IPS DF 19.7 (cell line): ENCODE data around the gene PGA3.
"Not testable (repeated sequence)": the region's sequence is repeated elsewhere in the genome, so short reads cannot be mapped to it uniquely, and the experiment has no call there.

ENCODE experiments used
- DNase-seq: peaks from one replicate; pipeline ENCODE4 v3.0.0-alpha.2; 2013; ENCODE audit warnings: low read depth, low spot score

The PGA3 gene

DNA sequence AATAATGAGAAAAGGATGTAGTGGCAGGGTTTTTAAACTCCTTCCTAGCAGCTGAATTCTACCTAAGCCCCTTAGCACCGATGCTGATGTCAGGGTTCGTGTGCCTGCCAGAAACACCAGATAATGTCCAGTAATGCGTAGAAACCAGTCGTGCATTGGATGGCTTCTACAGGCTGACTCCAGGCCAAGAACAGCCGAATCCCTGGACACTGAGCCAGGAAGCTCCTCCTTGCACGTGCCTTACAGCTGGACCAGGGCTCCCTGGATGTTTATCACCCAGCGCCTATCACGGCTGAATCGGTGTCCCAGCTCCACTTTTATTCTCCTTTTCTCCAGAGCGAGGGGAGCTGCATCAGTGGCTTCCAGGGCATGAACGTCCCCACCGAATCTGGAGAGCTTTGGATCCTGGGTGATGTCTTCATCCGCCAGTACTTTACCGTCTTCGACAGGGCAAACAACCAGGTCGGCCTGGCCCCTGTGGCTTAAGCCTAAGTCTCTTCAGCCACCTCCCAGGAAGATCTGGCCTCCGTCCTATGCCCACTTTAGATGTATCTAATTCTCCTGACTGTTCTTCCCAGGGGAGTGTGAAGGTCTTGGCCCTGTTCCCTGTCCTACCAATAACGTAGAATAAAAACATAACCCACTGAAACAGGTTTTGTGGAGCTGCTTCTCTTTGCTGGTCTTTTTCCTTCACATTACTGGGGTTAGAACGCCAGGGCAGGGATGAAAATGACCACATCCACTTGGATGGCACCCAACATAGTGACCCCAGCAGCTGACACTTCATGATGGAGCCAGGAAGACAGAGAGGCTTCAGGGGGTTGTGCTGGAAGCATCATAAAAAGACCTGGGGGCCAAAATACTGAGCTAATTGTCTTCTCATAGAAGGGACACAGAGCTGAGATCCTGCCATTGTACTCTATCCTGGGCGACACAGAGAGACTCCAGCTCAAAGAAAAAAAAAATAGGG is 47.8 kb downstream of the PGA3 start:
- DNase-seq = not testable (repeated sequence)

DNA sequence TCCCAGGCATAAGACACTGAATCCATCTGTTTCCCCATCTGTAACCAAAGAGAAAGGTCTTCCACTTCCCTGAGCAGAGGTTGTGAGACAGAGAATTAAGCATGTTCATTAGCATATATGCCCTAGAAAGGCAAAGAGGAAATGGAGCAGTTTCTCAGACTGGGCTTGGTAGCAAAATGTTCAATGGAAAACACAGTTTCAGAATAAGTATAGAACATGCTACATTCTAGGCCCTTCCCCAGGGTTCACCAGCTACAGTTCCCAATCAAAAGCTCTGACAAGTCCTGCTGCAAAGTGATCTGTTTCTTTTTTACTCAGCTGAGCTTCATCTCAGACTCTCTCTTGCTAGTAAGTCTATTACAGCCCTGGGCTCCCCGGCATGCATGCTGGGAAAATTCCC is 49.0 kb downstream of the PGA3 start:
- DNase-seq = not testable (repeated sequence)

DNA sequence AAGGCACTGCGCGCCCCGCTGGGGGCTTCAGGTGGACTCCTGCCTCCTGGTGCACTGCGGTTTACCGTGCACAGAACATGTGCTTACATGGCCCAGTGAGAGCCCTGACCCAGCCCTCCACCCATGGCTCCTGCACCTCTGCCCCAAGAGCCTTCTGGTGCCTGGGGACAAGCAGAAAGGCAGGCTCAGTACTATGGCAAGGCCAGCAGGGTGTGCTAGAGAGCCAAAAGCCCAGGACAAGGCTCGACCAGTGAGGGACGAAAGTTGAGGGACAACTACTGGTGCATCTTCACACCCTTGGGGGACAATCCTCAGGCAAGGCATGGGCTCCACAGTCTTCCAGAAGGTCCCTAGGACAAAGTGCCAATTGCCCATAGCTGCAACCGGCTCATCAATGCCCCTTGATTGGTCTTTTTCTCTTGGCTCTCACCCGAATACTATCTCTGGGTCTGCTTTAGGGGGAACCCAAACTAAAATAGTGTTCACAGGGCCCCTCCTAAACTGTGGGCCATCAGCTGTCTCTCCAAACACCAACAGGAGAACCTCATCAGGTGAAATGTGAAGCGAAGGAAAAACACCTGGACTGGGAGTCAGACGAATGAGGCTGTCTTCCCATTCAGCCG is 51.2 kb downstream of the PGA3 start:
- DNase-seq = peak; percentile 33

DNA sequence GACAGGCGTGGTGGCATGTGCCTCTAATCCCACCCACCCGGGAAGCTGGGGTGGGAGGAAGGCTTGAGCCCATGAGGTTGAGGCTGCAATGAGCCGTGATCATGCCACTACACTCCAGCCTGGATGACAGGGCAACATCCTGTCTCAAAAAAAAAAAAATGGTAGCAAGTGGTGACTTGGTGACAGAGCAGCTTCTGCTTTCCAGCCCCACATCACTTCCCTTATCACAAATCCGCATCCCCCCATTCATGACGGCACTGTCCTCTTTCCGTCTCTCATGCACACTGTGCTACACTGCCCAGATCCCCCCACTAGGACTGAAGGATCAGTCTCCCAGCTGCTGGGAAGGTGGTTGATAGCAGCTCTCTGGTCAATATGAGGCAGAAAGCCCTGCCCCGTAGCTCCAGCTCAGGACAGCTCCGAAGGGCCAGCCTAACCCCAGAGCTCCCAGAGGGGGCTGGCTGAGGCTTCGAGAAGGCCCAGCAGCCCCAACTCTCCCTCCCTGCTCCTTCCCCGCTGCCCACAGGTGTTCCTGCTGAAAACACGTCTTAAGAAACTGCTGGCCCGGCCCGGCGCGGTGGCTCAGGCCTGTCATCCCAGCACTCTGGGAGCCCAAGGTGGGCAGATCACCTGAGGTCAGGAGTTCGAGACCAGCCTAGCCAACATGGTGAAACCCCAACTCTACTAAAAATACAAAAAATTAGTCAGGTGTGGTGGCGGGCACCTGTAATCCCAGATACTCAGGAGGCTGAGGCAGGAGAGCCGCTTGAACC is 53.6 kb downstream of the PGA3 start:
- no peak for DNase-seq

DNA sequence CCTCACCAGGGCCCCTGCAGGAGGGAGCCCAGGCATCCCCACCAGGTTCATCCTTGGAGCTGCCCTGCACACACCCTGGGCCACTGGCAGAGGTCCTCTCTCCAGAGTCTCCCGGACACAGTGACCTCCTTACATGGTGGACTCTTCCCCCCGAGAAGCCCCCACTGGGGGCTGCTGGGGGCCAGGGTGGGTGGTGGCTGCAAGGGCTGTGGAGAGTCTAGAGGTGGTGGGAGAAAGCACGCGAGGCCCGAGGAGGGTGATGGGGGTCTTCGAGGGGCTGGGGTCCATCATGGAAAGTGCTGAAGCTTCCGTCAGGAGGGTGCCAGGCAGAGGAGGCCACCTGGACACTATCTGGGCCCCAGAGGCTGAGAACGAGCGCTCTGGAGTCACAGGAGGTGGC is 55.2 kb downstream of the PGA3 start:
- no peak for DNase-seq

DNA sequence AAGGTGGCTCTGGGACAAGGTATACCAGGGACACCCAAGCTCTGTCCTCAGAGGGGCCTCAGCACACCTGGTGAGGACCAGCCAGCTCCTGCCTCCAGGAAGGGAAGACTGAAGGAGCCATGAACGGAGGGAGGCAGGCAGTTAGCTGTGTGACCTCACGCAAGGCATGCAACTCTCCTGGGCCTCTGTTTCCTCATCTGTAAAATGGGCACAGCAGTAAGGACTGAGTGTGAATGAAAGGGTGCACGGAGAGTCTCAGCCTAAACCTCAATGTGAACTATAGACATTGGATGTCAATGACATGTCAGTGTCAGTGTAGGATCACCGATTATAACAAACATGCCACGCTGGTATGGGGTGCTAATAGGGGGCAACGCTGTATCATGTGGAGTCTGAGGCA is 56.0 kb downstream of the PGA3 start:
- DNase-seq = no peak
